Measurements from ENCODE around the gene SRGAP3.

DNA sequence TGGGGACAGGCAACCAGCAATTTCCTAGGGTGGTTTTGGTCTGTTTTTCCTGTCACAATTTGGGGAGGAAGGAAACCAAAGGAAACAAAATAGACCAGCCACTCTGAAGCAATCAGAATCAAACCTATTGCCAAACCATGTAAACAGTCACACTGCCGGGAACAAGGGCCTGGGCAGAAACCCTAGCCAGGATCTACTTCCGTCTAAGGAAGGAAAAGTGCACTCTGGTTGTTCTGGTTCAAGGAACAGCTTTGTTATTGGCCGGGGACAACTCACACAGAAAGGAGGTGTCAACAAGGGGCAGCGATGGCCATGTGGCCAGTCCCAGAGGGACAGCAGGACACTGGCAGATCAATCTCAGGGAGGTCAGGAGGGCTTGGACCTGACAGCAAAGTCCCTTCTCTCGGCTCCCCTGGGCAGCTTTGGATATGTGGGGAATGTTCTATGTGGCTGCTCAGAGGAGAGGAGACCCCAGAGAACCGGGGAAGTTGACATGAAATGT, 268.6 kb downstream of the SRGAP3 start:
- TF ChIP-seq BACH2 (CRISPR knock-in tag; IDR thresholded peaks at IDR 0.05; ENCODE audit: borderline replicate concordance) (no peak), ZFP30 (CRISPR knock-in tag; IDR thresholded peaks at IDR 0.05) (no peak)
- TF ChIP-seq, protein P1, sequence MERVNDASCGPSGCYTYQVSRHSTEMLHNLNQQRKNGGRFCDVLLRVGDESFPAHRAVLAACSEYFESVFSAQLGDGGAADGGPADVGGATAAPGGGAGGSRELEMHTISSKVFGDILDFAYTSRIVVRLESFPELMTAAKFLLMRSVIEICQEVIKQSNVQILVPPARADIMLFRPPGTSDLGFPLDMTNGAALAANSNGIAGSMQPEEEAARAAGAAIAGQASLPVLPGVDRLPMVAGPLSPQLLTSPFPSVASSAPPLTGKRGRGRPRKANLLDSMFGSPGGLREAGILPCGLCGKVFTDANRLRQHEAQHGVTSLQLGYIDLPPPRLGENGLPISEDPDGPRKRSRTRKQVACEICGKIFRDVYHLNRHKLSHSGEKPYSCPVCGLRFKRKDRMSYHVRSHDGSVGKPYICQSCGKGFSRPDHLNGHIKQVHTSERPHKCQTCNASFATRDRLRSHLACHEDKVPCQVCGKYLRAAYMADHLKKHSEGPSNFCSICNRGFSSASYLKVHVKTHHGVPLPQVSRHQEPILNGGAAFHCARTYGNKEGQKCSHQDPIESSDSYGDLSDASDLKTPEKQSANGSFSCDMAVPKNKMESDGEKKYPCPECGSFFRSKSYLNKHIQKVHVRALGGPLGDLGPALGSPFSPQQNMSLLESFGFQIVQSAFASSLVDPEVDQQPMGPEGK (CRISPR knock-in tag; IDR thresholded peaks at IDR 0.05; ENCODE audit: borderline replicate concordance), result no peak
